Measurements from ENCODE around the gene ASXL2.
"Not testable (repeated sequence)": the region's sequence is repeated elsewhere in the genome, so short reads cannot be mapped to it uniquely, and the experiment has no call there.

ASXL2 gene

DNA sequence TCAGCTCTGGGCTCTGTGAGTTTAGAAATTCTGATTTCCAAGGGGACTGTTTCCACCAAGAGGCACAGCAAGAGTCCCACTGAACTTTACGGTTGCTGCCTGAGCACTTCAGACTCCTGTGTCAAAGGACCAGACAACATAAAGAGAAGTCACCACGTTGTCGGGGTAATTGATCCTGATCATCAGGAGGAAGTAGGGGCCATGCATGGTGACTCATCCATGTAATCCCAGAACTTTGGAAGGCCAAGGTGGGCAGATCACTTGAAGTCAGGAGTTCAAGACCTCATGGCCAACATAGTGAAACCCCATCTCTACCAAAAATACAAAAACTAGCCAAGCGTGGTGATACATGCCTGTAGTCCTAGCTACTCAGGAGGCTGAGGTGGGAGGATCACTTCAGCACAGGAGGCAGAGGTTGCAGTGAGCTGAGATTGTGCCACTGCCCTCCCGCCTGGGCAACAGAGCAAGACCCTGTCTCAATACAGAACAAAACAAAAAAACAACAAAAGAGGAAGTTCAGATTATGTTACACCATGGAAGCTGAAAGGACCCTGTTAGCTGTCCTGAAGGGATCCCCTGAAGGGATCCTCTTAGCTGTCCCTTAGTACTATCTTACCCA lies 9.4 kb upstream of the ASXL2 start:
- DNase-seq = no peak

GRCh38 chr2:25885933-25886332 lies 7.6 kb upstream of the ASXL2 start:
- peak; percentile 87 for DNase-seq

DNA sequence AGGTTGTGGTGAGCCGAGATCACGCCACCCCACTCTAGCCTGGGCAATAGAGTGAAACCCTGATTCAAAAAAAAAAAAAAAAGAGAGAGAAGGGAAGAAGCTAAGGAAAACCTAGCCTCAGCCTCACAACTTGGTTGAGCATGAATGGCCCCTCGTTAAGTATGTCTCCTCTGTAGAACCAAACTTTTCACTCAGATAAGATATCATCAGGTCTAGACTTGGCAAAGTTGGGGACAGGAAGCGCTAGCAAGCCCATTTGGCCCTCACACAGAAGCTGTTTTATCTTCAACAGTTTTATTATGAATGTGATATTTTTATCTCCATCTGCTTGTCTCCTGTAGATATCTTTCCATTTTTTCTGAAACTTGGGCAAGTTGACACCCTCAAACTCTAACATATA lies 3.5 kb upstream of the ASXL2 start:
- DNase-seq = no peak

DNA sequence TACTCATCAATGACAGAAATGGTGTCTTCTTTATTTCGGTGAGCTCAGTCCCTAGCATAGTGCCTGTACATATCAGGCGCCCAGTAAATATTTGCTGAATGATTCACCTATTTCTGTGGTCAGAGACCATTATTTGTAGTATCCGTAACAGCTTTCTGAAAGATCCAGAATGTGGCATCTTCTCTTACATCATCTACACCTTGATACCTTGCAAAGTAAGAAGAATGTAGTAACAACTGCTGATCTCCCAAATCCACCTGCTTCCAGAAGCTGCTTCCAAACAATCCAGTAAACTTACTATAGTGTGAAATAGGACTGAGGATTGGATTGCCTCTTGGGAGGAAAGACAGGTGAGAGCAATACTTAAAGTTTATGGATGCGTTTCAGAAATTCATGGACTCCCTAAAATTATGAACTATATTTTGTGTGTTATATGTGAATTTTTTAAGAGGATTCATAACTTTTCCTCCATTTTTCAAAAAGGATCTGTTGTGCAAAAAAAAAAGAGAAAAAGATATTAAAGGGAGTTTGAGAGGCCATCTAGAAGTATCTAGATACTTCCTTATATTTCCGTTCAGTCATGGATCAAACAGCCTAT lies 945 bp upstream of the ASXL2 start:
- peak; percentile 69 for DNase-seq

DNA sequence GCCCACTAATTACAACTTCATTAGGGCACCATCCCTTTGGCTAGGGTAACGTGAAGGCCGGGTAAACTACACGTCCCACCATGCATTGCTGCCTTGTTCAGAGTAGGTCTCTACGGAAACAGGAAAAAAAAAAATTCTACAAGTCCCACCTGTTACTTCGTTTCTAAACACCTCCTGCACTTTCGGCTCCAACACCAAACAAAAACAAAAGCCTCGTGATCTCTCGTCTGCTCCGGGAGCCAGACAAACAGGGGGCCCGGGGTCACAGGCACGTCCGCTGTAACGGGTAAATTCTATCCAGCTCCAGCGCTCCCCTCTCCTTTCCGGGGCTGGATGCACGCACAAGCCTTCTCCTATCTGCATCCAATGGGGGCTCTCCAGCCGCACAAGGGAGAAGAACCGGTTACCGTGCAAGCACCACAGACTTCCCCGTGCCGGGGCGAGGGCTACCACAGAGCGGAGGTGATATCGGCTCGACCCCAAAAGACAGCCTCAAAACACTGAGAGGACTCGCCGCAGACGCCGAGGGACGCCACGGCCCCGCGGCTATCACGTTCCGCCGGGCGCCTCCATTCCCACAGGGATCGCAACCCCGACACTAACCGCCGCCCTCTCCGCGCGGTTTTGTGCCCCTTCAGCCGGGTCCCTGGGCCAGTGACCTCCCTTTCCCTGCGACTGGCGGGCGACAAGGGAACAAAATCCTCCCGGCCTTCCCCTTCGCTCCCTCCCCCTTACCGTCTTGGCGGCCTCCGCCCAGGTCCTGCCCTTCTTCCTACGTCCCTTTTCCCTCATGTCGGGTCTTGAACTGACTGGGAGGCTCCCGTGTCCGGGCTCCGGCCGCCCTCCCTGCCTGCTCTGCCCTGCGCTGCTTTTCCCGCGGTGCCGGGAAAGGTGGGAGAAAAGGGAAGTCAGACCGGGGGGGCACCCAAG lies 591 bp downstream of the ASXL2 start:
- DNase-seq = peak; percentile 62

GRCh38 chr2:25872134-25872533 lies 6.2 kb downstream of the ASXL2 start:
- no peak for DNase-seq

DNA sequence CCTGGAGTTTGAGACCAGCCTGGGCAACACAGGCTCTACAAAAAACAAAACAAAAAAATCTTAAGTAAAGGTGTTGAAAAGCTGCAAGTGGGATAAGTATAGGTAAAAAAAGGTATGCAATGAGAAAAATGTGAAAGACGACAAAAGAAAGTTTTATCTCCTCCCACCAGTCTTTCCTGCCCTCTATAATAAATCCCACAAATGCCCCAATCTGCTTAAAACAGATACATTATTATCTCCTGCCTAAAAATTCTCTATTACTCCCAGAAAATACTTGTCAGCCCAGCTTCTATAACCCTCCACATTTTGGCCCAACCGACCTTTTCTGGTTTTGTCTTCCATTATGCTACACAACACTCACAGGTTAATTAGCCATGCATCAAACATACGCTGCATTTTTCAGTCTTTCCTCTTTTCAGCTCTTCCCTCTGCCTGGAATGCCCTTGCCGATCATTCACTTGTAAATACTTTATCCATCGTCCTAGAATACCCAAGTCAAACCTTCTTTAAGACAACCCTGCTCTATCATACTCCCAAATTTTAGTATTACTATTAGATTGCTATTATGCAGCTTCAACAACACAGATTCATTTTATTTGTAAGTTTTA lies 10.8 kb downstream of the ASXL2 start:
- DNase-seq = no peak

- DNase-seq = no peak
Measured at GRCh38 chr2:25856377-25856776, 21.9 kb downstream of the ASXL2 start.

- no peak for DNase-seq
Measured at GRCh38 chr2:25855065-25855464, 23.2 kb downstream of the ASXL2 start.

- DNase-seq = no peak
Measured at GRCh38 chr2:25854613-25855012, 23.7 kb downstream of the ASXL2 start.

- no peak for DNase-seq
Measured at GRCh38 chr2:25853038-25853638, 25.1 kb downstream of the ASXL2 start.

DNA sequence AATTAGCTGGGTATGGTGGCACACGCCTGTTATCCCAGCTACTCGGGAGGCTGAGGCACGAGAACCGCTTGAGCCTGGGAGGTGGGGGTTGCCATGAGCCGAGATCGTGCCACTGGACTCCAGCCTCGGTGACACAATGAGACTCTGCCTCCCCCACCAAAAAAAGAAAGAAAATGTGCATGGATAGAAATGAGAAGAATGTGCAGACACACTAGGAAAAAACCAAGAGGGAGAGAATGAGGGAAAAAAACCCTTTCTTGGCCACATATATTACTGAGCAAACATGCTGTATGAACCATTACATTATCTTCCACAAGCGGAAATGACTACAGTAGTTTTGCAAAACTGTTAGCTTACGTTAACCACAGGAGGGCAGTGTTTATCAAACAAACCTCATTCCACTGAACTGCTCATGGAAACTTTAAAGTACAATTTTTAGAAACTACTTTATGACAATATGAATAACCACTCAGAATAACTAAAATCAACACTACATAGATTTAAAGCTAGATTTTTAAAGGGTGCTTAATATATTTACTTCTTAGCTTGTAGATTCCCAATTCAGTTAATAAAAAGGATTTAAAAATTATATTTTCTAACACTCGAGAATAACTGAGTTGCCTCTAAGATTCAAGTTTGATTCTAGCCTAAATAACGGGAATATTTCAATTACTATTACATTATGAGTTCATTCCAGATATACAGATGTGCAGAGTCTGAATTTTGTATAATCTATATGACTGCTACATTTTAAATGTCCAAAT lies 26.4 kb downstream of the ASXL2 start:
- DNase-seq = peak; percentile 81

DNA sequence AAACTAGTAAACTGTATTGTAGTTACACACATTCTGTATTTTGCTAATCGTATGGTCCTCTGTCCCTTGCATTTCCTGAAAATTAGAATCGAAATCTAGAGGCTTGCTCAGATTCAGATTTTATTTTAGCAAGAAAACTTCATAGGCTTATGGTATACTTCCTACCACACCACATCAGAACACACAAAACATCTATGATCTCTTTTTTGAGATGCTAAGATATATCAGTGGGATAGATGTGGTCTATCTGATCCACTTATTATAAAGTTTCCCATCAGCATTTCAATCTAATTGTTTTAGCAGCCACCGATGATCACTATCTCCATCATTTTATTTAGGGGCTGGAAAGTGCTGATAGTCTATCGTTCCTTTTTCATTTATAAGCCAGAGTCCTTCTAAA lies 27.9 kb downstream of the ASXL2 start:
- DNase-seq = not testable (repeated sequence)

DNA sequence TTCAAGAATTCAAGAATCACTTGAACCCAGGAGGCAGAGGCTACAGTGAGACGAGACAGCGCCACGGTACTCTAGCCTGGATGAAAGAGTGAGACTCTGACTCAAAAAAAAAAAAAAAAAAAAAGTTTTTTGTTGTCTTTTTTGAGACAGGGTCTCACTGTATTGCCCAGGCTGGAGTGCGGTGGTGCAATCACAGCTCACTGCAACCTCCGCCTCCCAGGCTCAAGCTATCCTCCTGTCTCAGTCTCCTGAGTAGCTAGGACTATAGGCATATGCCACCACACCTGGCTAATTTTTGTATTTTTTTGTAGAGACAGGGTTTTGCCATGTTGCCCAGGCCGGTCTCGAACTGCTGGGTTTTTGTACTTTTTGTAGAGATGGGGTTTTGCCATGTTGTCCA lies 28.9 kb downstream of the ASXL2 start:
- not testable (repeated sequence) for DNase-seq

DNA sequence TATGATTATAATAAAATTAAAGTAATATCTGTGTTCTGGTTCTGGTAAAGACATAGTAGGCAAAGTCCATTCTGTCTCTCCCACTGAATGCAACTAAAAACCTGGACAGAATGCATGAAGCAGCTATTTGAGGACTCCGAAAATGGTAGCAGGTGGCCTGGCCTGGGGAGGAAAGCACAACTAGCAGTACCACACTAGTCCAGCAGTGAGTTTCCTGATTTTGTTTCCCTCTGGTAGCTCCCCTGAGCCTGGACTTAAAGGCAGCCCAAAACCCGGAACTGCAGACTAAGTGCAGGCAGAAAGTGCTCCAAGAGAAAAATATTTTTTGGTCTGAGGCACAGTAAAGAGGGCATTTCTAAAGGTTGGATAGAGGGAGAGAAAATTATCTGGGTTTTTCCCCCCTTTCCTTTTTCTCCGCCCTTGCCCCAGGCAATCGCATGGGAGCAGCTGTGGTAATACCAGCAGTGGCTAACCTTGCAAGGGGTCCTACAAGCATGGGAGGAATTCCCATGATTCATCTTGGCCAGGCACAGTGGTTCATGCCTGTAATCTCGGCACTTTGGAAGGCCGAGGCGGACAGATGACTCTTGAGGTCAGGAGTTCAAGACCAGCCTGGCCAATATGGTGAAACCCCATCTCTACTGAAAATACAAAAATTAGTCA lies 32.3 kb downstream of the ASXL2 start:
- peak; percentile 9 for DNase-seq

DNA sequence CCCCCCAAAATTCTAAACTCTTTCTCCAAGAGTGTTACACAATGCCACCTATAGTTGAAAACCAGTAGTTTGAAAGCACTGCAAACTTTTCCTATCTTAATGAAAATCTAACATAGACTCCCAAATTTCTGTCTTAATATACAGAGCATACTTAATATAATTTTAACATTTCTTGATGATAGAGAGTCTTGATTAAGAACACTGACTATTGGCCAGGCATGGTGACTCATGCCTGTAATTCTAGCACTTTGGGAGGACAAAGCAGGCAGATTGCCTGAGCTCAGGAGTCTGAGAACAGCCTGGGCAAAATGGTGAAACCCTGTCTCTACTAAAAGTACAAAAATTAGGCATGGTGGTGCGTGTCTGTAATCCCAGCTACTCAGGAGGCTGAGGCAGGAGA lies 34.2 kb downstream of the ASXL2 start:
- DNase-seq = peak; percentile 28

DNA sequence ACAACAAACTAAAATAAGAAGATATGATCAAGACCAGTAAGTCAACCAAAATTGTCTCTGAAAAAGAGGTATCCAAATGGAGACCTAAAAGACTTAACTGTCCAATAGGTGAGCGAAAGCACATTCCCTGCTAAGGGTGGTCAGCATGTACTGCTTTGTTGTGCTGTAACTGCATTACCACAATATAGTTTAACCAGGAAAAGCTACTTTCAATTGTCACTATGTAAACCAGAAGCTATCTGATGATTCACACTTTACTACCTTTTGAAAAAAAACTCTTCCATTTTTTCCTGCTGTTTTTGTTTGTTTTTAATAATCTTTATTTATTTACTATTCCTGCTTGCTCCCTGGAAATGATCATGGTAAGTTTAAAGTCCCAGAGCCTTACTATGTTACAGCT lies 36.1 kb downstream of the ASXL2 start:
- no peak for DNase-seq

DNA sequence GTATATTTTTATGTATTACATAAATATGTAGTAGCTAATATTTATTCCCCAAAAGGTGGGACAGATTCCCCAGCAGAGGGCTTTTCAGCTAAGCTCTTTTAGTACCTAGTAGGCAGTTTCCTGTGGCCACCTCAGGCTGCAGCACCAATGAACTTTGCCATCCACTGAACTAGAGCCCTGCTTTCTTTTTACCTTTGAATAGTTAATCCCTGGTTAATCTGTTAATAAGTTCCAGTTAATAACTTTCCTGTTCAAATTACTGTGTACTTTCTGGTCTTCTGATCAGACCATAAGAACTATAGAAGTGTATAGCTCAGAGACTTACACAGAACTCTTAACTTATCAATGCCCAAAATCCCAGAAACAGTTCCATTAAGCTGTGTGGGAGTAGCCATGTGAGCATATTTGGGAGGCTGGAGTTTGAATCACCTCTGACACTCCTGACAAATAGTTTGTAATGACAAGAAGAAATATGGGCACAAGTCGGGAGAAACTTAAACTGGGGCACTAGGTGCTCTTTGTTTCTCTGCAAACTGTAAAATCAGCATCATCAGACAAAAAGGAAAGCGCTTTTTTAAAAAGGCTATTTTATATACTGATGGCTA lies 40.0 kb downstream of the ASXL2 start:
- DNase-seq = no peak

GRCh38 chr2:25835906-25836305 lies 42.4 kb downstream of the ASXL2 start:
- no peak for DNase-seq

DNA sequence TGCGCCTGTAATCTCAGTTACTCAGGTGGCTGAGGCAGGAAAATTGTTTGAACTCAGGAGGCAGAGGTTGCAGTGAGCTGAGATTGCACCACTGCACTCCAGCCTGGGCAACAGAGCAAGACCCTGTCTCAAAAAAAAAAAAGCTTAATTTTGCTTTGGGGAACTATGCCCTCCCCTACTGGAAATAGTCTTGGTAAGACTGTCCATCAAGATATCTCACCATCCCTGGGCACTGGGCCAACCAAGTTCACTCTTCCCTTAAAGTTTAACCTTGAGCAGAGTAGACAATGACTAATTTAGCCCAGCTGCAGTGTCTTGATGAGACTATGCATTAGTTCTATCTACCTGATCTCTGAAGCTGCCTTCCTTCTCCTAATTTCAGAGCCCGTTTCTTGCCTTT lies 44.7 kb downstream of the ASXL2 start:
- DNase-seq = no peak

DNA sequence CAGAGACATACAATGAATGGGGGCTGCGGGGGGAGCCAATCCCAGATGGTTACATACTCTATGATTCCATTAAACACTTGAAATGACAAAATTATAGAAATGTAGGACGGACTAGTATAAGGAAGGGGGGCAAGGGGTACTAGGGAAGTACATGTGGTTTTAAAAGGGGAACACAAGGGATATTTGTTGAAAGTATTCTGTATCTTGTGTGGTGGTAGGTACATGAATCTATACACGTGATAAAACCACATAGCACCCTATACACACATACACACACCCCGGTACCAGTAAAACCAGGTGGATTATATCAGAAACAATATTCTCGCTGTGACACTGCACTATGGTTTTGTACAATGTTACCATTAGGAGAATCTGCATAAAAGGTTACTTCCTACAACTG lies 45.4 kb downstream of the ASXL2 start:
- DNase-seq = no peak

Measured in HCEC 1CT (cell line).